Hepatocyte (in vitro differentiated cells): ENCODE results near the gene ZNF775.

Experiments used
- EZH2 ChIP-seq: fragments of 200-600 bp; sonication (generic); IDR thresholded peaks from 2 replicates; pipeline ENCODE4 v1.6.1; 2016; ENCODE audit warnings: antibody characterized with exemption, mild to moderate bottlenecking, borderline replicate concordance
- EZH2phosphoT487 ChIP-seq: fragments of 200-600 bp; sonication (generic); IDR thresholded peaks from one replicate; pipeline ENCODE4 v1.6.1; 2018; ENCODE audit warnings: antibody characterized with exemption, mild to moderate bottlenecking, low read depth, moderate library complexity; ENCODE audit not compliant: unreplicated experiment, severe bottlenecking
- TF ChIP-seq, protein P1 (sequence below): fragments of 200-600 bp; sonication (generic); IDR thresholded peaks from 2 replicates; pipeline ENCODE4 v1.5.1; 2016; ENCODE audit warnings: antibody characterized with exemption, mild to moderate bottlenecking; ENCODE audit not compliant: poor library complexity

DNA sequence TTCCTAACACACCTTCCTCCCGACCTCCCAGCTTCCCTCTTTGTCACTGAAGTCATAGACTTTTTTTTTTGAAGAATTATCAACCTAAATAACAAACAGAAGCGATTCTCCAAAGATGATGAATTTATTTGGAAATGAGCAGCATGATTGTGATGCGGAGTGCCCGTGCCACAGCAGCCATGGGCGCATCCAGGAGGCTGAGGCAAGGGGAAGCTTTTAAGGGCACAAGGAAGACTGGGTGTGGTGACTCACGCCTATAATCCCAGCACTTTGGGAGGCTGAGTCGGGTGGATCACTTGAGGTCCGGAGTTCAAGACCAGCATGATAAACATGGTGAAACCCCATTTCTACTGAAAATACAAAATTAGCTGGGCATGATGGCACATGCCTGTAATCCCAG, 55.1 kb downstream of the ZNF775 start:
- TF ChIP-seq EZH2, result no peak
- TF ChIP-seq, protein P1, sequence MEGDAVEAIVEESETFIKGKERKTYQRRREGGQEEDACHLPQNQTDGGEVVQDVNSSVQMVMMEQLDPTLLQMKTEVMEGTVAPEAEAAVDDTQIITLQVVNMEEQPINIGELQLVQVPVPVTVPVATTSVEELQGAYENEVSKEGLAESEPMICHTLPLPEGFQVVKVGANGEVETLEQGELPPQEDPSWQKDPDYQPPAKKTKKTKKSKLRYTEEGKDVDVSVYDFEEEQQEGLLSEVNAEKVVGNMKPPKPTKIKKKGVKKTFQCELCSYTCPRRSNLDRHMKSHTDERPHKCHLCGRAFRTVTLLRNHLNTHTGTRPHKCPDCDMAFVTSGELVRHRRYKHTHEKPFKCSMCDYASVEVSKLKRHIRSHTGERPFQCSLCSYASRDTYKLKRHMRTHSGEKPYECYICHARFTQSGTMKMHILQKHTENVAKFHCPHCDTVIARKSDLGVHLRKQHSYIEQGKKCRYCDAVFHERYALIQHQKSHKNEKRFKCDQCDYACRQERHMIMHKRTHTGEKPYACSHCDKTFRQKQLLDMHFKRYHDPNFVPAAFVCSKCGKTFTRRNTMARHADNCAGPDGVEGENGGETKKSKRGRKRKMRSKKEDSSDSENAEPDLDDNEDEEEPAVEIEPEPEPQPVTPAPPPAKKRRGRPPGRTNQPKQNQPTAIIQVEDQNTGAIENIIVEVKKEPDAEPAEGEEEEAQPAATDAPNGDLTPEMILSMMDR, result no peak
- no peak for TF ChIP-seq EZH2phosphoT487
